SHP77 treated with DMSO at 0.1 percent for 48 hours (cell line): ENCODE data around the gene IL23R.

Source experiments
- DNase-seq: peaks from one replicate; lab custom pipeline; 2025; lab: John Stamatoyannopoulos, UW

Gene IL23R

DNA sequence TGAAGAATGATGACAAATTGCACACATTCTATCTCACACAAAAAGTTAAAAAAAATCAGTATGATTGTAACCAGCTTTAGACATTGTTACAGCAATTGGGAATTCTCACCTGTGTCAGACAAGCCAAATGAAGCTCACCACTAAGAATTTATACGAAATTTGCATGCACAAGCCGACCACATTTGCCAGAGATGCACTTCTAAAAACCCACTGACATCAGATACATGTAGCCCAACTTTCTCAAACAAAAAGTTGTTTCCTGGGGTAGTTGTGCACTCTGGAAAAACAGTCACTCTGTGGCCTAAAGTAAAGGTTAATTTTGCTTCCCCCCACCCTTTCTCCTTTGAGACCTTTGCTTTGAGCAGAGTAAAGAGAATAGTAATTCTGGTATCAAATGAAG lies 73.5 kb downstream of the IL23R start:
- no peak for DNase-seq

DNA sequence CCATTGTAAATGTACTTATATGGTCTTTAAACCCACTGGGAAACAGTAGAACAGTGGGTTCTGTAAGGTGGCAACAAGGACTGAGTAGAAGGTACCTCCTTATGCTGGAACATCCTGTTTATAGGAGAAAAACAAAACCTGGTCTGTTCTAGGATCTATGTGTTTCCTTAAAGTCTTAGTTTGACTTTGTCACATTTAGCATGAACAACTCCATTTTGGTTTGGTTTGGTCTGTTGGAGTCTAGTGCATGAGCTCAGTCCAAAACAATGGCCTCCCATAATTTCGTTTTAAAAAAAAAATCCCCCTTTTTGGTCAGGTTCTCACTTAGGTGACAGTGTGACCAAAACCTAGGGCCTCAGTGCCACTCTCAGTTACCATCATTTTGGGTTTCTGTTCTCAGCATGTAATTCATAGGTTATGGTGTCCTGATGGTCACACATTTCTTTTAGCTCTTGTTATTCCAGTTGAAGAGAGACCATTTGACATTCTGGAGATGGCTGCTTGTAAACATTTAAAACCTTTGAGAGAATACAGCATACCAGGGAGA lies 75.0 kb downstream of the IL23R start:
- DNase-seq: no peak

DNA sequence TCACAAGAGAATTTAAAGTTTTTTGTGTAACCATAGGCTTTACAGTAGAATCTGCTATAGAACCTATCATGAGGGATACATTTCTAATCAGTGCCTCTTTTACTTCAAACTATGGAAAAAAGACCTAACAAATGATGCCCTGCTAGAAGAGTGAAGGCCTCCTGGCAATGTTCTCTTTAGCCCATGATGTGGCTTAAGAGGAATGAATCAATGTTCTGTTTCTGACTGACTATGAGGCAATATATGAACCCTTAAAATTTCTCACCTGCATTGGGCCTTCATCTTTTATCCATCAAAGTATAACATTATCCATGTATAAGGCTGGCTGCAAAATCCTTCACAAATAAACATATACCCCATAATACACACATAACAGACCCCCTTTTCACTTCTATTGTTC lies 75.8 kb downstream of the IL23R start:
- no peak for DNase-seq

DNA sequence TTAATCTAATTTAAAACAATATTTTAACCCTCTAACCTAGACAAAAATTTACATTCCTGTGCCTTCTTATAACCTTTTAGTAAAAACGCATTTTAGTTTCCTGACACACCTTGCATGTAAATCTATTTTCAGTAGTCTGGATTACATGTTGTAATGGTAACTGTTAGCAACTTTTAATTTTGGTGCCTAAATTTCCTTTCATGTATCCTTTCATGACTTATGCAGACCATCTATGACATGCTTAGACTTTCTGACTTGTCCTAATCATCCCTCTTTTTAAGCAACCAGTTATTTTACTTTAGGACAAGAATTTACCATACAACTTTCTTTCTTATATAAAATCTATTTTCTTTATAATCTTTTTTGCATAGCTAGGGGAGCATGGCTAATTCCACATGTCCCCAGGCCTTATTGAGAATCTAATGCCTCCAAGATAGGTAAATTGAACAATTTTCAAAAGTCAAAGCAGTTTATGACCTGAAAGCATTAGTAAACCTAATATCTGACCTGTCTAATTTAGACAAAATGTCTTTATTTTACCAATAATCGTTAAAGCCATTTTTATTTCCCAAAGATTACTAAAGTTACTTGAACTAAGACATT lies 83.9 kb downstream of the IL23R start:
- no peak for DNase-seq

DNA sequence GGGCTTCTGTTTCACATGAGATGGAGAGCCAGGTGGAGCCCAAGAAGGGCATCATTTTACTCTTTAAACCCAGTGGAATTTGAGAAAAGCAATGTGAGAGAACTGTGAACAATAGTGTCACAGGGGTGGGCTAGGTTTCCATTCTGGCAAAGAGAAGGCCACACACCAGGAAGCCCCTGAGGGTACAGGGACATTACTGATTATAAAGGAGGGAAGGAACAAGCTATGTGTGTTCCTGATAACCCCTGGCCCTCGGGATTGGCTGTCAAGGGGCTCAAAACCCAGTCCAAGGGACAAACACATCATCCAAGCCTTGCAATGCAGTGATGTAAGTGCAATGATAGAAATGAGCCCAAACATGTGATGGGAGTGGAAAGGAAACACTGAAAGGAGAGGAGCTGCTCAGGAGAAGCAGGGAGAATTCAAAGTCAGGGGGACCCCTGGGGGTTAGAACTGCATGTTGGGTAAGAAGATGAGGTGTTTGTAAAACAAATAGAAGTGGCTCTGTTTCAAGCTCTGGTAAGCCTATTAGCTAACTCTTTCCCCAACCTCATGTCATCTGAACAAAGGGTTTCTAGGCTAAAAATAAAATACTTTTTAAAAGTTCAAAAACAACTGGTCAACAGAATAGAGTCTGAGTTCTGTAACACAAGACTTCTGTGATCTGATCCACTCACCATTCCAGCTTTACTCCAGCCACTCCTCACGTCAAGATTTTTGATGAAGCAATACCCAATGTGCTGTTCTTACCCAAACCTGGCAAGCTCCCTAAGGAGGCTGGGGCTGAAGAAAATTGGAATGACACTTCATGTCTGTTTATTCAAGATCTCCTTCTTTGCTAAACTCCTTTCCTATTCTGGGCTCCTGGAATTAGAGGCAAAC lies 90.3 kb downstream of the IL23R start:
- no peak for DNase-seq

DNA sequence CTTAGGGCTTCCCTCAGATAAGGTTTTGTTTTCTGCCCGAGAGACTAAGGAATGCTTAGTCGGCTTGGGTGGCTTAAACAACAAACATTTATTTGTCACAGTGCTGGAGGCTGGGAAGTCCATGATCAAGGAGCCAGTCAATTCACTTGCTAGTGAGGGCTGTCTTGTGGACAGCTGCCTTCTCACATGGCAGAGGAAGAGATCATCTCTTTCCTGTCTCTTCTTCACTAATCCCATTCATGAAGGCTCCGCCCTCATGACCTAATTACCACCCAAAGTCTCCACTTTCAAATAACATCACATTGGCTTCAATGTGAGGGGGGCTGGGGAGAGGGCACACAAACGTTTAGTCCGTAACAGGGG lies 90.9 kb downstream of the IL23R start:
- no peak for DNase-seq

DNA sequence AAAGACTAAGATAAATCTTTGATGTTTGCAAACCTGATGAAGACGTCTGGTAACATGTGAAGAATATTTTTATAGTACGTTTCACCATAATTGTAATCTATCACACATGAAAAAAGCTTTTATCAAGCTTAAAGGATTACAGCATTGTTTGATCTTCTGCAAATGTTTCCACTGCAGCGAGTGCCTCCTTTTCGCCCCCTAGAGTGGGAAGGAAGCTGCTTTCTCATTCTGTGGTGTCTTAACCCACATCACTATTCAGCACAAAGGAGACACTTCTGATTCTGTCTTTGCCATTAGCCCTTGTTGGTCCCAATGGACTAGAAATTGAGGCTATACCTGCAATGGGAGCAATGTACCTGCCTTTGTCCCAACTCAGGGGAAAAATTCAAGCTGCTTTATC lies 95.4 kb downstream of the IL23R start:
- no peak for DNase-seq

DNA sequence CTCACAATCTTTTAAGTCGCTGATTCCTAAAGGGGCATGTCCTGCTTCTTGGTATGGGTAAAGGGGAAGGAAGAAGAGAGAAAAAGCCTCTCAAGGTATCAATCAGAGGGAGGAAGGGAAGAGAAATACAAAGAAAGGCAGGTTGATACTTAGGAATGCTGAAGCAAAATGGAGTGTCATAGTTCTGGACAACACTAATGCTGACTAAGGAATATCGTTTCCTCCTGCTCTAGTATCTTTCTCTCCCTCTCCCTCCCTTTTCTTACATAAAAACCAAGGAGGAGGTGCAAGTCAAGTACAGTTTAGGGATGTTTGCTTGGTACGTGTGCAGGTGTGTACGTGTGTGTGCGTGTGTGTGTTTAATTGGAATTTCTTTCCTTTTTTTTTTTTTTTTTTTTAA lies 96.5 kb downstream of the IL23R start:
- DNase-seq: no peak

DNA sequence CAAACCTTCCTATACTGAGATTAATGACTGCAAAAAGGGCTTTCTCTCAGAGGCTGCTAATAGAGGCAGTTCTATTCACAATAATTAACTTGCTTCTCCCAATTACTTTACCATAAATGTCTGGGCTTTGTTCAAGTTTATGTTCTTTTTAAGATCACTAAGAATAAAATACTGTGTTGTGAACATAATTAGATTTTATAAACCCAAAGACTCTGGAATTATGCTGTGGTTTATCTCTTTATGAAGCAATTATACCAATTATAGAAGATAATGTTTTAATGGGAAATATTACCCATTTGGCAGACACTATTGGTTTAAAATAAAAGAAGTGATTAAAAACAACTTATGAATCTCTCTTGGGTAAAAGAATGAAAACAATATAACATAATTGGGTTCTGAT lies 97.9 kb downstream of the IL23R start:
- DNase-seq: no peak

DNA sequence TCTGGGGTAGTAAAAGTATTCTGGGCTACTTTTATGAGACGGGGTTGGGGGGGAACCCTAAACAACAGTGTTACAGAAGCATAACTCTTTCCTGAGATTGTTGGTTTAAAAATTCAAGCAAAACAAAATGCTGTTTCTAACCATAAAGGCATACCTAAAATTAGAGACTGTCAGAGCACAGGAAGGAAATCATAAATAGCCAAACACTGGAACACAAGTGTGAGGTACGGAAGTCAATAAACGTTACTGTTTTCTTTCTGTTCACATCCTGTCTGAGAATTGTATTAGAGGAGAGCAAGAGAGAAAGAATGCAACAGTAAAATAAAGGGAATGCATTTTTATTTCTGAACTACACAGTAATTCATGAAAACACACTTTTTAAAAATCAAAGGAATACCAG lies 98.6 kb downstream of the IL23R start:
- DNase-seq: no peak

DNA sequence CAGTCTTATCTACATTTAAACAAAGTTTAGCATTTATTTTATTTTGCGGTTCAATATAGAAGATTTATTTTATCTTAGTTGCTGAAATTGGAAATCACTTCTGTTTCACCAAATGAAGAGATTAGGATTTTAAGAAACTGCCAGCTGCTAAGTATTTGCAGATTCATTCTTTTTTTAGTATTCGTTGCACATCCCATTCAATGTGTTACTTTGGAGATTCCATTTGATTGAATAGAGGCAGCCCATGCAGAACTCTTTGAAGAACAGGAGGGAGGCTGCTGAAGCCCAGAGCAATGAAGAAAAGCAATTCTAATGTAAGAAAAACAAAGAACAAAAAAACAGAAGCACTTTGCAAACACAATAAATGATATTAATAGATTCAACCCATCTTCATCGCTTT lies 102.8 kb downstream of the IL23R start:
- DNase-seq: no peak

DNA sequence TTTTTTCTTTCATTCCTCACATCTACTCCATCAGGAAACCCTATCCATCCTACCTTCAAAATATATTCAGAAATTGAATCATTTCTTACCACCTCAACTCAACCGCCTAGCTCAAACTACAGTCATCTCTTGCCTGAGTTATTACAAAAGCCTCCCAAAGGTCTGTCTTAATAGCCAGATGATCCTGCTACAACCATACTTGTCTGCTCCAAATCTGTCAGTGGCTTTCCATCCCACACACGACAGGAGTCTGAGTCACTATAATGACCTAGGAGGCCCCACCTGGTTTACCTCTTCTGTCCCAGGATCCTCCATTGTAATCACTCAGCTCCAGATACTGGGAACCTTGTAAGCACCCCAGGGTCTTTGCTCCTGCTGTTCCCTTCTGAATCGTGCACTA lies 104.3 kb downstream of the IL23R start:
- DNase-seq: no peak

DNA sequence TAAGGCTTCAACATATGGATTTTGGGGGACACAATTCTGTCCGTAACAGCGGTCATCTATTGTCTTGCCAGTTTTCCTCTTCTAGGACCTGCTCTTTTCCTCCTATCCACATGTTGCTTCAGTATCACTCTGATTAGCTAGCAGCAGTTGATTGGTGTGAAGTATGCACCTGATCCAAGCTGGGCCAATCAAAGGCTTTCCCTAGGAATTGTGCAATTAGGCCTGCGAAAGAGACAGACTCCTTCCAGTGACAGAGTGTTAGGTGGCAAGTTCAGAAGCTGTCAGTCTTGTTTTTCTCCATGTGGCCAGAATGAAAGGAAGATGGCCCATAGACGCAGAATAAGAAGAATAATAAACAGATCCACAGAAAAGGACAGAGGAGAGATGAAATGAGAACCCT lies 107.3 kb downstream of the IL23R start:
- no peak for DNase-seq

DNA sequence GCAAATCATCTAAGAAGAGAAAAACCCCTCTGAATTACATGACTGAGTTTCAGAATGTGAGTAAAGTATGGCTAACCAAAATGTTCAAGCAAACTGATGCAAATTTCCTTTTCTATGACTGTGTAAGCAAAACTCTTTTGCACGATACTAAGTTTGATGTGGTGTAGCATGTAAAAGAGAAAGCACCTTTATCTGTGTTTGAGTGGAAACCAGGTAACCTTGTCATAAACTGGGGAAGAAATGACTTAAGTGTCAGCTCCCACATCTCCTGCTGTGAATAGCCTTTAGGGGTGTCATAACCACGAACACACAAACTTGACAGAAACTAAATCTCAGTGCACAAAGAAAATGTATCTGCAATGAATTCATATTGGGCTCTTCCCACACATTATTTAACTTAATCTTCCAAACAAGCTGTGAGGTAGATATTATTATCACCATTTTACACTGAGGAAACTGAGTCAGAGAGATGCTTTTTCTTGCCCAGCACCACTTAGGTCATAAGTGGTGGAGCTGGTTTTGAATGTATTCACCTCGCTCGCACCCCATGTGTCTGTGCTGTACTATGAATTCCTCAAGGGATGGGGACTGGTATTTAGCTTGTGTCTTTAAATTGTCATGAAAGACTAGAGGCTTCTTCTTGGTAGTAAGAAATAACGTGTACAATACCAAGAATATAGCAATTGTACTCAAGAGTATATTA lies 108.5 kb downstream of the IL23R start:
- no peak for DNase-seq

DNA sequence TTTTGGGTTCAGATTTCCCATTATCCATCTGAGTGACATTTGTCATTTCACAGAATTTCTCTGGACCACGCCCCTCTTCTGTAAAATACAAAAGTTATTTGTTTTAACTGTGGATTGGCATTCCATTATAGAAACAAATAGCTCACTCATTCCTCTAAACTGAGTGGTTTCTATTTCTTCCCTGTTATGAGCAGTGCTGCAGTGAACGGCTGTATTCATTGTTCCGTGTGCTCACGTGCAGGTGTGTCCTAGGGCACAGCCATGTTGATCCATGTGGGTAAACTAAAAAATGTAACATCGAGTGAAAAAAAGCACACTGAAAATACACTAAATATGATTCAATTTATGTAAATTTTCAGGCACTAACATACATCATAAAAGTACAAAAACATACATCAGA lies 114.4 kb downstream of the IL23R start:
- no peak for DNase-seq

DNA sequence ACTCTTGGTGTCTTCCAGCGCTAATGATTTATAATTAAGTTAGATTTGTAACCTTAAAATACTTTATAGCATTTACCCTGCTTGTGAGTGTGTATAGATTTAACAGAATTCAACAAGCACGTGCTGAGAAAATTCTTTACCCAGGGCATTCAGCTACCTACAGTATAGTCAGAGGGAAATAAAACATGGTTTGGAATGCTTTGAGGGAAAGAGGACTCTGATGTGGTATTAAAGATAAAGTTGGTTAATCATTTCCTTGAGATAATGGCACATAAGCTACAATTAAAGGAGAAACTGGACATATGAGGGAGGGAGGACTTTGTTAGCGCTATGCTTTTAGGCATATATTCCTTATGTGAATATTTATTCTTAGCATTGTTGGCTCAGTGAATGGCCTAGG lies 115.0 kb downstream of the IL23R start:
- no peak for DNase-seq

DNA sequence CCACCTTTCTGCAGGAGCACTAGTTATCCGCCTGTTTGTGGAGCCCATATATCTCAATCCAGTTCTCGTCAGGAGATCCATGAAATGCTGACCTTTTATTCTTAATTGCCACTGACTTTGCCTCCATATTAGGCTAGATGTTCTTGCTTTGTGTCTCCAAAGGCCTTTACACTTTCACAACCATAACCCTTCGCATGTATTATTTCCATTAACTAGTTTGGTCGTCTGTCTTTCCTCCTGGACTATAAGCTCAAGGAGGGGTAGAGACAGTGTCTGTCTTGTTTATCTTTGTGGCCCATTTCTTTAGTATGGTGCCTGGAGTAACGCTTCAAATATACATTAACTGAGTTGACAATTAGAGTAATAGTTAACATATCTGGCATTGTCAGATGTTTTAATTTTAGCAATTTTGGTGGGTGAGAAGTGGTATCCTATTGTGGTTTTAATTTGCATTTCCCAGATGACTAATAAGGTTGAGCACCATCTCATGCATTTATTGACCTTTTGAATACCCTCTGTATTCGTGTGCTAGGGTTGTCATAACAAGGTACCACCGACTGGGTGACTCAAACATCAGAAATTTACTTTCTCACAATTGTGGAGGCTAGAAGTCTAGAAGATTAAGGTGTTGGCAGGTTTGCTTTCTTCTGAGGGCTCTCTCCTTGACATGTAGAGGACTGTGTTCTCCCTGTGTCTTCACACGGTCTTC lies 119.7 kb downstream of the IL23R start:
- DNase-seq: no peak

DNA sequence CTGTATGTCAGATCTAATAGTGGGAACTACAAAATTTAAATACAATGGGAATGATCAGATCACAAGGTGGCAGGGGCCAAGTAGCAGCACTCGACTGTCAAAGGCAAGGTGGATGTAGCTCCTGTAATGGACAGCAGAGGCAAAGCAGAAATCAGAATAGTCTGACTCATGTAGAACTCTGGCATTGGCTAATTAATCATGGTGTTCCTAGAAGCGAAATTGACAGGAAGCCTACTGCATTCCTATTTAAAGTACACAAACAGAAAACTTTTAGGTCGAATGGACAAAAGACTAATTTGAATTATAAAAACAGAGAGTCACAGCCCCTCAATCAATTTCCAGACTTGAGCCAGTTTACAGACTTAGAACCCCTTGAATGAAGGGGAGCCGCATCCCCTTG lies 124.0 kb downstream of the IL23R start:
- DNase-seq: no peak

DNA sequence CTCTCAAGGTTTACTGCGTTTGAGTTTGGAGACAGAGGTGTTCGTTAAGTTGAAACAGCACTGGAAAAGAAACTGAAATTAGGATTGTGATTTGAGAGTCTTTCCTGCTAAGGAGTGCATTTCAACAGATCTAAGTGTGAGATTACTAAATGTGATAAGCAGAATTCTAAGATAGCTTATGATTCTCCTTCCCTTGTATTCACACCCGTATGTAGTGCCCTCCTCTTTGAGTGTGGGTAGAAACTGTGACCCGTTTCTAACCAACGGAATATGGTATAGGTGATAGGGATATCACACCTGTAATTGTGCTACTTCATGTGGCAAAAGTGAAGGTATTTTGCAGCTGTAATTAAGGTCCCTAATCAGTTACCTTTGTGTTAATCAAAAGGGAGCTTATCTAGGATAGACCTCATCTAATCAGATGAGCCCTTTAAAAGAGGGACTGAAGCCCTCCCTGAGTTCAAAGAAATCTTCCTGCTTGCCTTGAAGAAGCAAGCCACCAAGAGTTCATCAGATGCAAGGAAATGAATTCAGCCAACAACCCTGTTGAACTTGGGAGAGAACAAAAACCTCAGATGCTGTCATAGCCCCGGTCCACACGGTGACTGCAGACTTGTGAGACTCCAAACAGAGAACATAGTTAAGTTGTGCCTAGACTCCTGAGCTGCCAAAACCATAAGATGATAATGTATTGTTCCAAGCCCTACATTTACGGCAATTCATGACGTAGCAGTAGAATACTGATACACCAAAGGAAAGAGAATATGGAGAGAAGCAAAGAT lies 128.8 kb downstream of the IL23R start:
- no peak for DNase-seq

DNA sequence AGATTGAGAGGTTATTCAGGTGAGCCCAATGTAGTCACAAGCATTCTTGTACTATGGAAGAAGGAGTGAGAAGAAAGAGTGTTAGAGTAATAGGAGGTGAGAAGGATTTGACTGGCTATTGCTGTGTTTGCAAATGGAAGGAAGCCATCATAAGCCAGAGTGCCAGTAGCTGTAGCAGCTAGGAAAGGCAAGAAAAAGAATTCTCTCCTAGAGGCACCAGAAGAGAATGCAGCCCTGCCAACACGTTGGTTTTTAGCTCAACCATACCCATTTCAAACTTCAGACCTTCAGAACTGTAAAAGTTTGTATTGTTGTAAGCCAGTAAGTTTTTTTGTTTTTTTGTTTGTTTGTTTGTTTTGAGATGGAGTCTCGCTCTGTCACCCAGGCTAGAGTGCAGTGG lies 132.5 kb downstream of the IL23R start:
- no peak for DNase-seq

DNA sequence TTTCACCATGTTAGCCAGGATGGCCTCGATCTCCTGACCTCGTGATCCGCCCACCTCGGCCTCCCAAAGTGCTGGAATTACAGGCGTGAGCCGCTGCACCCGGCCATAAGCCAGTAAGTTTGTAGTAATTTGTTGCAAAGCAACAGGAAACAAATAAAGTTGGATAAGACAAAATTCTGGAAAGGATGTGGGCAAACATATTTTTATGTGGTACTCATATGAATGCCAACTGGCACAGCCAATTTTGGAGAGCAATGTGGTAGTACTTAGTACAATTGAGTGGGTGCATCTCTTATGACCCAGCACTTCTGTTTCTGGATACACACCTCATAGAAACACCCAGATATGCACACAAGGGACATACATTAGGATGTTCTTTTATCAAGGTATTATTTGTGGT lies 133.0 kb downstream of the IL23R start:
- no peak for DNase-seq

DNA sequence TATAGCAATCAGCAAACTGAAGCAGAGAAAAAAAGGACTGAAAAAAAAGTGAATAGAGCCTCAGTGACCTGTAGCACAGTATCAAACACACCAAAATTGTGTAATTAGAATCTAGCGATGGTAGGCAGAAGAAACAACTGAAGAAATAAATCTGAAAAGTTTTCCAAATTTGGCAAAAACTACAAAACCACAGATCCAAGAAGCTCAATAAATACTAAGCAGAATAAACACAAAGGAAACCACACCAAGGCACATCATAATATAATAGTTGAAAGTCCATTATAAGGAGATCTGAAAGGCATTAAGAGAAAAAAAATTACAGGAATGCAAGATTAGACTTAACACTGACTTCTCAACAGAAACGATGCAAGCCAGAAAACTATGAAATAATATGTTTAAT lies 134.3 kb downstream of the IL23R start:
- no peak for DNase-seq
